Omental fat pad (tissue), 4 donors: ENCODE measurements around the gene CXXC5. TPM values are rescaled to one million over a fixed set of nuclear protein-coding genes. Genes with fewer than 3 reads are reported as not detected.

Experiments used
- ATAC-seq: fragments of 150-250 bp; one replicate; pipeline ENCODE4 v1.9.1; 2016; ENCODE audit warnings: mild to moderate bottlenecking, moderate library complexity; ENCODE audit not compliant: low FRiP score
- DNase-seq: peaks from one replicate; pipeline ENCODE4 v3.0.0-alpha.2; 2019; ENCODE audit warnings: low spot score
- total RNA-seq, 4 donors: library from RNA; depleted of rRNA; stranded (reverse); fragments of >200 nt; gene quantifications; one replicate each; pipeline ENCODE4 v1.1.0, GENCODE V29; 2016
- TF ChIP-seq, protein P1 (sequence below), 3 donors: fragments of 450-650 bp; IDR thresholded peaks; one replicate each; pipeline ENCODE4 v1.5.1; 2016 to 2017; ENCODE audit warnings: antibody characterized with exemption in 3 of 3, mild to moderate bottlenecking in 3 of 3, moderate library complexity in 2 of 3

CXXC5 gene
- total RNA-seq, 4 donors from 2014 or later, result 14.9 to 27.3 (median 25.0) TPM

DNA sequence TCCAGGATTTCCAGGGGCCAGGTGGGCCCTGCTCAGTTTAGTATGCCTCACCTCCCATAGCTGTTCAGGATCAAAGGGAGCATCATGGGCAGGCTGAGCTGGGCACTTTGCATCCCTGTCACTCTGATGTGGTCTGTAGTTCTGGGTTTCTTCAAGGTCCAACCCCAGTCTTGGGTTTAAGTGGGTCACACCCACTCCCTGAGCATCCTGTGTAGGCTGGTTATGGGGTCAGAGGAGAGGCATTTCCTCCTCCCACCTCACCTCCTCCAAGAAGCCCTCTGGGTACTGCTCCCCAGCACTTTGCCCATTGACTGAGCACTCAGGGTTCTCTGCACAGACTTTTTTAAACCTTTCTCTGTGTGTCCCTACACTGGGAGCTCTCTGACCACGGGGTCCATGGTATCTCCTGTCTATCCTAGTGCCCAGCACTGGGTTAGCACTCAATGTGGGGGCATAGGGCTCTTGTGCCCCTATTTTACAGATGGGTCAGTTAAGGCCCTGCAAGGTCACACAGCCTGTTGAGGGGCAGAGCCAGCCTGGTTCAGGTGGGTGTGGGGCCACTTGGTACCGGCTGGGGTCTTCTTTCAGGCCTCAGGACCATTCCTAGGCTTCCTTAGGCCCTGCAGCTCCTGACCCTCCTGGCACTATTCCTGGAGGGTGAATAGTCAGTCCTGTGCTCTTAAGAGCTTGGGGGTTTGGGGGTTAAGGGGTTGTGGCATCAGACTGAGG lies 19.0 kb downstream of the CXXC5 start:
- TF ChIP-seq, protein P1, sequence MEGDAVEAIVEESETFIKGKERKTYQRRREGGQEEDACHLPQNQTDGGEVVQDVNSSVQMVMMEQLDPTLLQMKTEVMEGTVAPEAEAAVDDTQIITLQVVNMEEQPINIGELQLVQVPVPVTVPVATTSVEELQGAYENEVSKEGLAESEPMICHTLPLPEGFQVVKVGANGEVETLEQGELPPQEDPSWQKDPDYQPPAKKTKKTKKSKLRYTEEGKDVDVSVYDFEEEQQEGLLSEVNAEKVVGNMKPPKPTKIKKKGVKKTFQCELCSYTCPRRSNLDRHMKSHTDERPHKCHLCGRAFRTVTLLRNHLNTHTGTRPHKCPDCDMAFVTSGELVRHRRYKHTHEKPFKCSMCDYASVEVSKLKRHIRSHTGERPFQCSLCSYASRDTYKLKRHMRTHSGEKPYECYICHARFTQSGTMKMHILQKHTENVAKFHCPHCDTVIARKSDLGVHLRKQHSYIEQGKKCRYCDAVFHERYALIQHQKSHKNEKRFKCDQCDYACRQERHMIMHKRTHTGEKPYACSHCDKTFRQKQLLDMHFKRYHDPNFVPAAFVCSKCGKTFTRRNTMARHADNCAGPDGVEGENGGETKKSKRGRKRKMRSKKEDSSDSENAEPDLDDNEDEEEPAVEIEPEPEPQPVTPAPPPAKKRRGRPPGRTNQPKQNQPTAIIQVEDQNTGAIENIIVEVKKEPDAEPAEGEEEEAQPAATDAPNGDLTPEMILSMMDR (IDR thresholded peaks at IDR 0.05), result no peak
- ATAC-seq (no peak), DNase-seq (no peak)

DNA sequence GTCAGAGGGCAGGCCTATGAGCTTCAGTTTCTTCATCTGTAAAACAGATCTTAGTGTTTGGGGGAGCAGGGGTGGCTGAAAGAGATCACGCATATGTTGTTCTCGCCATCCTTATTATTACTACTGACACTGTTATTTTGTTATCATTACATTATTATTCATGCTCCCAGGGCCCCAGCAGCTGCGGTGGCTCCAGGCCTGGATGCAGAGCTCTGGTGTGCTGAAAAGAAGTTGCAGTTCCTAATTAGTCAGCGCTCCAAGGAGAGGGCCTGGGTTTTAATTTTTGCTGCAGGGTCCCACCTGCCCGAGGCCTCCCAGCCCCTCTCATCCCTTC lies 19.5 kb downstream of the CXXC5 start:
- DNase-seq, result no peak
- TF ChIP-seq, protein P1 (IDR thresholded peaks at IDR 0.05), result no peak
- no peak for ATAC-seq

DNA sequence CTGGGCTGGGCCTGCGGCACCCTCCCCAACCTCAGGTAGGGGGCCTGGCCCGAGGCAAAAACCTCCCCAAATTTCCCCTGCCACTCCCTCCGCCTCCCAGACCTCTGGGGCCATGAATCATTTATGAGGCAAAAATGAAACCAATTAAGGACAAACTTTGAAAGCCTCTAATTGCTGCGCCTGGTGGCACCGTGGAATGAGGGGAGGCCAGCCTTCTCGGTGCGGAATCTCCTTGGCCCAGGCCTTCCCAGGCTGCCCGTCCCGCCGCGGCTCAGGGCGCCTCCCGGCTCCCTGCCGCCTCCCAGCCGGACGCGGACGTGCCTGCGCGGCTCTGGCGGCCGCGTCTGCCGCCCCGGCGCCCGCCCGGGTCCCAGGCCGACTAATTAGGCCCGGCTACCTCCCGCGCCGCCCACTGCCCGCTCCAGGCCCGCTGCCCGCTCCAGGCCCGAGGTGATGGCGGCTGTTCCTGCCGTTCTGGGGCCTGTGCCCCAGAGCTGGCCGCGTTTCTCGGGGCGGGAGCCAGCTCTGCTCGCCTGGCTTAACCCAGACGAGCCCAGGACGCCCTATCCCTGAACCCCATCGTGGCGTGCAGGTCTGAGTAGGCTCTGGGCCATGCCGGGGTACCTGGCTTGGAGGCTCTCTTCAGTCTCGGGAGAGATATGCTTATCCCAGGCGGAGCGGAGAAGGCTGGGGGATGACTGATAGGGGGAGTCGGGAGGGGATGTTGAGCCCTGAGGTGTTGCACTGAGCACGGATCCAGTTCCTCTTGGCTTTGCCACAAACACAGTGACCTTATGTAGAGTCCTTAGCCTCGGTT lies 20.1 kb downstream of the CXXC5 start:
- ATAC-seq, result peak; percentile 37
- no peak for DNase-seq

DNA sequence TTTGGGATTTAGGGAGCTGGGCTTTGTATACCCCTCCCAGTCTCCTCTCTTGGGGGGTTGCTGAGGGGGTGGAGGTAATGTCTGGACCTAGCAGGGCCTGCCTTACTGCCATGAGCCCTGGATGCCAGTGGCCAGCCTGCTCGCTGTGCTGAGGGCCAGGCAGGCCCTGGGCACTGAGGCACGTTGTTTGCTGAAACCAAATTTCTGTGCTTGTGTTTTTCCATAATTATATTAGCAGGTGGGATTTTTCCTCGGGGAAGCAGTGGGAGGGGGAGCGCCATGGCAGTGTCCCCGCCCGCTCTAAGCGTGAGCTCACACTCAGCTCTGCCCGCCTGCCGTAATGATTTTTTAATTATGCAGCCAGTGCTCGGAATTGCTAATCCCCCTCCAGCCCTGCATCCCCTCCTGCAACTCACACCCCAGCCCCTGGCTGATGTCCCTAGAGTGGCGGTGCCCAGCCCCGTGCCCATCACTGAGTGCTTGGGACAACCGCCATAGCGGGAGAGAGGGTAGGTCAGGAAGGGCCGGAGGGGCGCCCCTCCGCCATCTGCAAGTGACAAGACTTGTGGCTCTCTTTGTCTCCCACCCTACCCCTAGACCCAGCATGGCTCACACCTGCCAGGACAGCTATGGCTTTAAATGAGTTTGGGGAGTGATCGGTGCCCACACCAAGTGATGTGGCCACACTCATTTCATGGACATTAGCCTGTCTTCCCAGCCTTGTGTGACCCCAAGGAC lies 20.9 kb downstream of the CXXC5 start:
- TF ChIP-seq, protein P1 (IDR thresholded peaks at IDR 0.05), result no peak
- DNase-seq, result no peak
- ATAC-seq, result no peak

More for the DNA sequence above, 20.1 kb downstream of the CXXC5 start:
- TF ChIP-seq, protein P1 (IDR thresholded peaks at IDR 0.05), result no peak

DNA sequence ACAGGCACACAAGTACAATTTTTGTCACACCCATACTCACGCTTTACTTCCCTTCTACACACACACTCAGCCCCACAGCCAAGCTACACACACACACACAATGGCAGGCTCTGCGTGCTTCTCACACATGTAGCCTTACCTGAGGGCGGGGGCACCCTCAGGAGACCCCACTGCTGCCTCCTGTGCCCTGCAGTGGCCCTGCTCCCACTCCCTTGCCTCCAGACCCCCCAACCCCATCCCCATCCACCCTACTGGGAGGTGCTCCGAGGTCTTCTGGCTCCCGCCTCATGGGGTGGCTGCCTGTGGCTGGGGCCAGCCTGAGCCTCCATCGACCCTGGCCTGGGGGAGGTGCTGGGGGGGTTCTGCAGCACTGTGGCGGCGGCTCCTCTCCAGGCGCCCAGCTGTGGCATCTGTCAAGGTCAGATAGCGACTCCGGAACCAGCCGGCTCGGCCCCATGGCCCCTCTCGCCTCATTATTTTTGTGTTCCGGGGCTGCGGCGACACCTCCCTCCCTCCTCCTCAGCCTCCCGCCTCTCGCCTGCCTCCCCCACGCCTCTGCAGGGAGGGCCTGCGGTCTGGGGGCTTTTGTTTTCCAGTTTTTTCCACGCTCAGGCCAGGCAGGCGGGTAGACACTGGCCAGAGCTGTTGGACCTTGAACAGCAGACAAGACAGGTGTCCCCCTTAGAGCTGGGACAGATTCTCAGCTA lies 21.7 kb downstream of the CXXC5 start:
- TF ChIP-seq, protein P1 (IDR thresholded peaks at IDR 0.05), result no peak
- ATAC-seq (no peak), DNase-seq (no peak)

- TF ChIP-seq, protein P1 (IDR thresholded peaks at IDR 0.05), result no peak
- ATAC-seq (no peak), DNase-seq (no peak)
These were observed 22.4 kb downstream of the CXXC5 start for GRCh38 chr5:139670369-139671095.
